WTC11 (cell line): ENCODE results near the gene ENTPD1. TPM values are rescaled to one million over a fixed set of nuclear protein-coding genes. Genes with fewer than 3 reads are reported as not detected.
"Not testable (repeated sequence)": the region's sequence is repeated elsewhere in the genome, so short reads cannot be mapped to it uniquely, and the experiment has no call there.

Source experiments
- ATAC-seq: fragments of 200-7000 bp; cut with Tn5 transposase; 2 replicates; pipeline ENCODE4 v1.10.0; 2021; ENCODE audit warnings: mild to moderate bottlenecking, moderate library complexity
- CTCF ChIA-PET: fragments of 300-600 bp; sonication (Branson Sonifier 250); formaldehyde crosslinking; loops from one replicate; lab custom pipeline; 2021; ENCODE audit warnings: antibody characterized with exemption; lab: Charles Lee
- POLR2A ChIA-PET: fragments of 350-600 bp; sonication (Branson Sonifier 250); formaldehyde crosslinking; loops from one replicate; lab custom pipeline; 2021; ENCODE audit warnings: antibody characterized with exemption; lab: Charles Lee
- DNase-seq: peaks from one replicate; pipeline ENCODE4 v3.0.0; 2021; ENCODE audit warnings: low spot score
- H3K27ac Mint-ChIP-seq: 2 replicates; pipeline ENCODE4 v1.8.0; 2021; ENCODE audit warnings: mixed read lengths
- H3K27me3 Mint-ChIP-seq: 2 replicates; pipeline ENCODE4 v1.8.0; 2021; ENCODE audit warnings: low read depth, mild to moderate bottlenecking, moderate library complexity, mixed read lengths
- H3K36me3 Mint-ChIP-seq: 2 replicates; pipeline ENCODE4 v1.8.0; 2021; ENCODE audit warnings: mixed read lengths
- H3K4me1 Mint-ChIP-seq: 2 replicates; pipeline ENCODE4 v1.8.0; 2022; ENCODE audit warnings: mixed read lengths
- H3K4me3 Mint-ChIP-seq: 2 replicates; pipeline ENCODE4 v1.8.0; 2021; ENCODE audit warnings: mild to moderate bottlenecking, moderate library complexity, mixed read lengths
- H3K9me3 Mint-ChIP-seq: 2 replicates; pipeline ENCODE4 v1.8.0; 2021; ENCODE audit warnings: mixed read lengths
- ARID4B ChIP-seq: sonication (generic); formaldehyde crosslinking; IDR thresholded peaks from 2 replicates; pipeline ENCODE4 v1.8.0; 2023; ENCODE audit warnings: missing genetic modification reagents, mild to moderate bottlenecking, borderline replicate concordance
- FOXJ3 ChIP-seq: sonication (generic); formaldehyde crosslinking; IDR thresholded peaks from 2 replicates; pipeline ENCODE4 v1.9.0; 2021; ENCODE audit warnings: missing genetic modification reagents, mild to moderate bottlenecking, borderline replicate concordance
- GABPB1 ChIP-seq: sonication (generic); formaldehyde crosslinking; IDR thresholded peaks from 2 replicates; pipeline ENCODE4 v1.8.1; 2023; ENCODE audit warnings: mild to moderate bottlenecking, missing genetic modification reagents
- JAZF1 ChIP-seq: fragments of 250-450 bp; sonication (Bioruptor Pico); IDR thresholded peaks from 2 replicates; pipeline ENCODE4 v1.9.0; 2021; ENCODE audit warnings: moderate library complexity, mild to moderate bottlenecking, inconsistent platforms
- JUN ChIP-seq: sonication (generic); formaldehyde crosslinking; IDR thresholded peaks from 2 replicates; pipeline ENCODE4 v1.8.0; 2023; ENCODE audit warnings: mild to moderate bottlenecking, missing genetic modification reagents
- NR1H2 ChIP-seq: sonication (generic); formaldehyde crosslinking; IDR thresholded peaks from 2 replicates; pipeline ENCODE4 v1.9.0; 2021; ENCODE audit warnings: mild to moderate bottlenecking, moderate library complexity, missing genetic modification reagents
- TCF7 ChIP-seq: sonication (generic); formaldehyde crosslinking; IDR thresholded peaks from 2 replicates; pipeline ENCODE4 v1.8.0; 2022; ENCODE audit warnings: mild to moderate bottlenecking, low read depth, missing genetic modification reagents, moderate library complexity
- ZNF138 ChIP-seq: sonication (generic); formaldehyde crosslinking; conservative IDR thresholded peaks from 2 replicates; pipeline ENCODE4 v1.8.1; 2022; ENCODE audit warnings: mild to moderate bottlenecking, moderate library complexity, missing genetic modification reagents
- ZNF416 ChIP-seq: fragments of 250-450 bp; sonication (Bioruptor Pico); IDR thresholded peaks from 2 replicates; pipeline ENCODE4 v1.9.0; 2021; ENCODE audit warnings: mild to moderate bottlenecking, inconsistent platforms
- ZNF671 ChIP-seq: fragments of 250-450 bp; sonication (Bioruptor Pico); IDR thresholded peaks from 2 replicates; pipeline ENCODE4 v1.8.0; 2021; ENCODE audit warnings: mild to moderate bottlenecking
- total RNA-seq: library from RNA; stranded (reverse); gene quantifications from 3 replicates; pipeline ENCODE4 v1.2.3, GENCODE V29; 2021
- TF ChIP-seq, protein P1 (sequence below): sonication (generic); formaldehyde crosslinking; IDR thresholded peaks from 2 replicates; pipeline ENCODE4 v1.8.1; 2023; ENCODE audit warnings: mild to moderate bottlenecking, missing genetic modification reagents, moderate library complexity
- TF ChIP-seq, protein P2 (sequence below): sonication (generic); formaldehyde crosslinking; IDR thresholded peaks from 2 replicates; pipeline ENCODE4 v1.8.1; 2022; ENCODE audit warnings: missing genetic modification reagents, borderline replicate concordance
- TF ChIP-seq, protein P3 (sequence below): sonication (generic); formaldehyde crosslinking; IDR thresholded peaks from 2 replicates; pipeline ENCODE4 v1.8.1; 2023; ENCODE audit warnings: mild to moderate bottlenecking, missing genetic modification reagents

The ENTPD1 gene
- total RNA-seq, 1 experiment from 2014 or later: 2.3 TPM

DNA sequence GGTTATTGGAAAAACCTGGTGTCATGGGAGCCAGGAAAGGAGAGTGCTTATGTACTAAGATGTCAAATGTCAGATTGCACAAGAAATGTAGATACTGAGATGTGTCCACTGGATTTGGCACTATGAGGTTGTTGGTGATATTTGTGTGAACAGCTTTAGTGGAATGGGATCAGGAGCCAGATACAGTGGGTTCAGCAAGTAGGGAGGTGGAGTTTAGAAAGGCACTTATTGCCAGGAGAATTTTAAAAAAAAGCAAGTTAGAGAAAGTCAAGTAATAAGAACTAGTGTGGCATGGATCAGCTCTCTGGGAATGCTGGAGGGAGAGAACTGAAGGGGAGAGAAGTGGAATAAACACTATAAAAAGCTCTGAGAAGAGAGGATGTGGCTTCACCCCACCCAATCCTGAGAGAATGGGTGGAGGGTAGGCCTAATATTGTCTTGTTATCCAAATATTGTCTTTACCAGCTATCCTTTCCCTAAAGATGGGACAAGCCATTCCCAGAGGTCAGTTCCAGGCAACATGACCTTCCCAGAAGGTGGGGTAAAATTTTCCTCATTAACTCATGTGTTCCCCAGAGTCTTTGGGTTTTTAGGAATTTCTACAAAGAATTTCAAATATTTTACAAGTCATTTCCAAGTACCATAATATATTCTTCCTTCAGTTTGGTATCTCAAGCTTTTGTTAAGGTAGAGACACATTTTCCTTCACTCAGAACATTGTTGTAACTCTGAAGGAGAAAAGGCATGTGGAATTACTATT is 42.3 kb downstream of the ENTPD1 start (continued):
- TF ChIP-seq NR1H2 (CRISPR knock-in tag): no peak
- no peak for TF ChIP-seq JUN (CRISPR knock-in tag)
- TF ChIP-seq, protein P1, sequence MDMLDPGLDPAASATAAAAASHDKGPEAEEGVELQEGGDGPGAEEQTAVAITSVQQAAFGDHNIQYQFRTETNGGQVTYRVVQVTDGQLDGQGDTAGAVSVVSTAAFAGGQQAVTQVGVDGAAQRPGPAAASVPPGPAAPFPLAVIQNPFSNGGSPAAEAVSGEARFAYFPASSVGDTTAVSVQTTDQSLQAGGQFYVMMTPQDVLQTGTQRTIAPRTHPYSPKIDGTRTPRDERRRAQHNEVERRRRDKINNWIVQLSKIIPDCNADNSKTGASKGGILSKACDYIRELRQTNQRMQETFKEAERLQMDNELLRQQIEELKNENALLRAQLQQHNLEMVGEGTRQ (CRISPR knock-in tag): no peak
- TF ChIP-seq JAZF1 (CRISPR knock-in tag): no peak
- no peak for TF ChIP-seq FOXJ3 (CRISPR knock-in tag)
- TF ChIP-seq ZNF416 (CRISPR knock-in tag): no peak
- TF ChIP-seq ARID4B (CRISPR knock-in tag): no peak
- TF ChIP-seq TCF7 (CRISPR knock-in tag): no peak
- TF ChIP-seq, protein P2, sequence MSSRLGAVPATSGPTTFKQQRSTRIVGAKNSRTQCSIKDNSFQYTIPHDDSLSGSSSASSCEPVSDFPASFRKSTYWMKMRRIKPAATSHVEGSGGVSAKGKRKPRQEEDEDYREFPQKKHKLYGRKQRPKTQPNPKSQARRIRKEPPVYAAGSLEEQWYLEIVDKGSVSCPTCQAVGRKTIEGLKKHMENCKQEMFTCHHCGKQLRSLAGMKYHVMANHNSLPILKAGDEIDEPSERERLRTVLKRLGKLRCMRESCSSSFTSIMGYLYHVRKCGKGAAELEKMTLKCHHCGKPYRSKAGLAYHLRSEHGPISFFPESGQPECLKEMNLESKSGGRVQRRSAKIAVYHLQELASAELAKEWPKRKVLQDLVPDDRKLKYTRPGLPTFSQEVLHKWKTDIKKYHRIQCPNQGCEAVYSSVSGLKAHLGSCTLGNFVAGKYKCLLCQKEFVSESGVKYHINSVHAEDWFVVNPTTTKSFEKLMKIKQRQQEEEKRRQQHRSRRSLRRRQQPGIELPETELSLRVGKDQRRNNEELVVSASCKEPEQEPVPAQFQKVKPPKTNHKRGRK: no peak
- no peak for TF ChIP-seq ZNF671 (CRISPR knock-in tag)
- TF ChIP-seq ZNF138 (CRISPR knock-in tag): no peak
- TF ChIP-seq, protein P3, sequence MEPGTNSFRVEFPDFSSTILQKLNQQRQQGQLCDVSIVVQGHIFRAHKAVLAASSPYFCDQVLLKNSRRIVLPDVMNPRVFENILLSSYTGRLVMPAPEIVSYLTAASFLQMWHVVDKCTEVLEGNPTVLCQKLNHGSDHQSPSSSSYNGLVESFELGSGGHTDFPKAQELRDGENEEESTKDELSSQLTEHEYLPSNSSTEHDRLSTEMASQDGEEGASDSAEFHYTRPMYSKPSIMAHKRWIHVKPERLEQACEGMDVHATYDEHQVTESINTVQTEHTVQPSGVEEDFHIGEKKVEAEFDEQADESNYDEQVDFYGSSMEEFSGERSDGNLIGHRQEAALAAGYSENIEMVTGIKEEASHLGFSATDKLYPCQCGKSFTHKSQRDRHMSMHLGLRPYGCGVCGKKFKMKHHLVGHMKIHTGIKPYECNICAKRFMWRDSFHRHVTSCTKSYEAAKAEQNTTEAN (CRISPR knock-in tag): no peak
- TF ChIP-seq, all 79 proteins: peak for 0

DNA sequence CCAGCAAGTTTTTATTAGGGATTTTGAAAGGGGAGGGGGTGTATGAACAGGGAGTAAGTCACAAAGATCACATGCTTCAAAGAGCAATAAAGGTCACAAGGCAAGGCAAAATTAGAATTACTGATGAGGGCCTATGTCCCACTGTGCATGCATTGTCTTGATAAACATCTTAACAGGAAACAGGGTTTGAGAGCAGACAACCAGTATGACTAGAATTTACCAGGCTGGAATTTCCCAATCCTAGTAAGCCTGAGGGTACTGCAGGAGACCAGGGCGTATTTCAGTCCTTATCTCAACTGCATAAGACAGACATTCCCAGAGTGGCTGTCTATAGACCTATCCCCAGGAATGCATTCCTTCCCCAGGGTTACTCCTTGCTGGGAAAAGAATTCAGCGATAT is 44.3 kb downstream of the ENTPD1 start:
- H3K9me3 Mint-ChIP-seq: peaks cover 66% of the 10 kb centered on the region
- CTCF ChIA-PET, DNase-seq, H3K4me3 Mint-ChIP-seq, POLR2A ChIA-PET, H3K27ac Mint-ChIP-seq, H3K4me1 Mint-ChIP-seq, ATAC-seq: not testable (repeated sequence)
- peaks cover 25% of the 10 kb centered on the region for H3K27me3 Mint-ChIP-seq
- peaks cover 48% of the 10 kb centered on the region for H3K36me3 Mint-ChIP-seq

- Mint-ChIP-seq H3K27me3 (peaks cover 42% of the 10 kb centered on the region), H3K9me3 (peaks cover 67% of the 10 kb centered on the region), H3K36me3 (peaks cover 55% of the 10 kb centered on the region)
- H3K4me3 Mint-ChIP-seq, DNase-seq, POLR2A ChIA-PET, H3K4me1 Mint-ChIP-seq, H3K27ac Mint-ChIP-seq, ATAC-seq: not testable (repeated sequence)
- CTCF ChIA-PET: interaction anchor here (0.6 kb wide), 1 partner anchor 113 kb away, joined by 3 read pairs; the partner anchor contains the start of gene TCTN3
- TF ChIP-seq GABPB1 (CRISPR knock-in tag): peak; percentile 37; the same call in 1 of the 2 replicates
Observed at GRCh38 chr10:95806687-95807380, 50.9 kb downstream of the ENTPD1 start.

DNA sequence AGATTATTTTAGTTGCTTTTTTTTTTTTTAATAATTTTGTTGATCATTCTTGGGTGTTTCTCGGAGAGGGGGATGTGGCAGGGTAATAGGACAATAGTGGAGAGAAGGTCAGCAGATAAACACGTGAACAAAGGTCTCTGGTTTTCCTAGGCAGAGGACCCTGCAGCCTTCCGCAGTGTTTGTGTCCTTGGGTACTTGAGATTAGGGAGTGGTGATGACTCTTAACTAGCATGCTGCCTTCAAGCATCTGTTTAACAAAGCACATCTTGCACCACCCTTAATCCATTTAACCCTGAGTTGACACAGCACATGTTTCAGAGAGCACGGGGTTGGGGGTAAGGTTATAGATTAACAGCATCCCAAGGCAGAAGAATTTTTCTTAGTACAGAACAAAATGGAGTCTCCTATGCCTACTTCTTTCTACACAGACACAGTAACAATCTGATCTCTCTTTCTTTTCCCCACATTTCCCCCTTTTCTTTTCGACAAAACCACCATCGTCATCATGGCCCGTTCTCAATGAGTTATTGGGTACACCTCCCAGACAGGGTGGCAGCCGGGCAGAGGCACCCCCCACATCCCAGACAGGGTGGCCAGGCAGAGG is 52.8 kb downstream of the ENTPD1 start:
- Mint-ChIP-seq H3K36me3 (peaks cover 38% of the 10 kb centered on the region), H3K27me3 (peaks cover 37% of the 10 kb centered on the region), H3K9me3 (peaks cover 60% of the 10 kb centered on the region)
- H3K4me3 Mint-ChIP-seq, DNase-seq, ATAC-seq, CTCF ChIA-PET, H3K27ac Mint-ChIP-seq, POLR2A ChIA-PET, H3K4me1 Mint-ChIP-seq: not testable (repeated sequence)
